Measurements from ENCODE around the gene FAM72A.
"Not testable (repeated sequence)": the region's sequence is repeated elsewhere in the genome, so short reads cannot be mapped to it uniquely, and the experiment has no call there.

- not testable (repeated sequence) for TF ChIP-seq POLR2AphosphoS5 (IDR thresholded peaks at IDR 0.05; ENCODE audit: borderline replicate concordance, low read depth, low read length); EZH2 (IDR thresholded peaks at IDR 0.05)
These were observed 922 bp upstream of the FAM72A start, which contains the start of gene SRGAP2 for GRCh38 chr1:206203364-206204158.

All from SK-N-MC (cell line).